Measurements from ENCODE around the gene SEC14L5.

GRCh38 chr16:4925293-4925607, 32.9 kb upstream of the SEC14L5 start:
- TF ChIP-seq CTCF (IDR thresholded peaks at IDR 0.05) (no peak), POLR2AphosphoS5 (IDR thresholded peaks at IDR 0.05) (no peak), POLR2A (IDR thresholded peaks at IDR 0.05) (no peak), EP300 (IDR thresholded peaks at IDR 0.05) (no peak)
